Natural killer cell treated with Interleukin-12 subunit alpha and Interleukin-12 subunit beta and Interleukin-15 and Interleukin-18, amount 100 ng/mL, for 72 hours (primary cell): Measurements from ENCODE around the gene GMPPB. TPM values are rescaled to one million over a fixed set of nuclear protein-coding genes. Genes with fewer than 3 reads are reported as not detected.
"Not testable (repeated sequence)": the region's sequence is repeated elsewhere in the genome, so short reads cannot be mapped to it uniquely, and the experiment has no call there.

Experiments used
- ATAC-seq, 2 donors: fragments of 150-1000 bp; cut with Tn5 transposase in 1 of 2; sonication (Bioruptor Pico), chemical (Tn5 transposase) in 1 of 2; 2 replicates each; pipeline ENCODE4 v1.10.0; 2021
- DNase-seq: peaks from one replicate; pipeline ENCODE4 v3.0.0; 2022; ENCODE audit warnings: low spot score
- H3K27ac Mint-ChIP-seq, 2 donors: 1 replicate in 1 of 2; 2 replicates in 1 of 2; pipeline ENCODE4 v1.8.0; 2022; ENCODE audit warnings: mixed read lengths in 2 of 2, mild to moderate bottlenecking in 1 of 2, moderate library complexity in 1 of 2
- H3K27me3 Mint-ChIP-seq, 2 donors: 1 replicate in 1 of 2; 2 replicates in 1 of 2; pipeline ENCODE4 v1.8.0; 2022; ENCODE audit warnings: mixed read lengths in 2 of 2
- H3K36me3 Mint-ChIP-seq: one replicate; pipeline ENCODE4 v1.8.0; 2022; ENCODE audit warnings: mixed read lengths
- H3K4me1 Mint-ChIP-seq, 2 donors: 1 replicate in 1 of 2; 2 replicates in 1 of 2; pipeline ENCODE4 v1.8.0; 2022; ENCODE audit warnings: low read depth in 2 of 2, mixed read lengths in 2 of 2, mild to moderate bottlenecking in 1 of 2
- H3K4me3 Mint-ChIP-seq: one replicate; pipeline ENCODE4 v1.8.0; 2022; ENCODE audit warnings: mixed read lengths
- H3K9me3 Mint-ChIP-seq: 2 replicates; pipeline ENCODE4 v1.8.0; 2022; ENCODE audit warnings: mixed read lengths
- total RNA-seq, 2 donors: library from RNA; stranded (reverse); gene quantifications; one replicate each; pipeline ENCODE4 v1.2.3, GENCODE V29; 2022

GMPPB gene
- total RNA-seq, 2 donors from 2014 or later, result 83.5 to 110 TPM

GRCh38 chr3:49701388-49702077, 22.2 kb downstream of the GMPPB start:
- ATAC-seq (no peak), DNase-seq (no peak)
- no peaks in the 10 kb centered on the region for H3K27me3 Mint-ChIP-seq
- H3K9me3 Mint-ChIP-seq, result no peaks in the 10 kb centered on the region
- peaks cover 0 to 7% of the 10 kb centered on the region in 2 donors for H3K4me1 Mint-ChIP-seq
- no peaks in the 10 kb centered on the region for H3K36me3 Mint-ChIP-seq
- no peak overlapping the region for H3K4me3 Mint-ChIP-seq
- H3K27ac Mint-ChIP-seq, result no peak overlapping the region

GRCh38 chr3:49700453-49701128, 23.2 kb downstream of the GMPPB start:
- Mint-ChIP-seq H3K27me3 (no peaks in the 10 kb centered on the region), H3K4me3 (no peak overlapping the region), H3K9me3 (no peaks in the 10 kb centered on the region), H3K4me1 (peaks cover 0 to 7% of the 10 kb centered on the region in 2 donors), H3K27ac (no peak overlapping the region), H3K36me3 (no peaks in the 10 kb centered on the region)
- no peak for ATAC-seq
- DNase-seq, result no peak

GRCh38 chr3:49700014-49700413, 23.7 kb downstream of the GMPPB start:
- Mint-ChIP-seq H3K36me3 (no peaks in the 10 kb centered on the region), H3K9me3 (no peaks in the 10 kb centered on the region), H3K27ac (no peak overlapping the region), H3K27me3 (no peaks in the 10 kb centered on the region), H3K4me3 (no peak overlapping the region), H3K4me1 (peaks cover 0 to 7% of the 10 kb centered on the region in 2 donors)
- ATAC-seq, result no peak
- no peak for DNase-seq

GRCh38 chr3:49699281-49699979, 24.3 kb downstream of the GMPPB start:
- Mint-ChIP-seq H3K4me3 (no peak overlapping the region), H3K4me1 (peaks cover 0 to 7% of the 10 kb centered on the region in 2 donors), H3K27ac (no peak overlapping the region)

GRCh38 chr3:49695350-49696015, 28.3 kb downstream of the GMPPB start:
- DNase-seq, H3K4me3 Mint-ChIP-seq, H3K27ac Mint-ChIP-seq, H3K9me3 Mint-ChIP-seq, H3K27me3 Mint-ChIP-seq, ATAC-seq, H3K36me3 Mint-ChIP-seq: not testable (repeated sequence)
- peaks cover 6 to 13% of the 10 kb centered on the region in 2 donors for H3K4me1 Mint-ChIP-seq

More at GRCh38 chr3:49699281-49699979, 24.3 kb downstream of the GMPPB start:
- H3K36me3 Mint-ChIP-seq, result no peaks in the 10 kb centered on the region
- no peaks in the 10 kb centered on the region for H3K9me3 Mint-ChIP-seq
- ATAC-seq (no peak), DNase-seq (no peak)
- H3K27me3 Mint-ChIP-seq, result no peaks in the 10 kb centered on the region

DNA sequence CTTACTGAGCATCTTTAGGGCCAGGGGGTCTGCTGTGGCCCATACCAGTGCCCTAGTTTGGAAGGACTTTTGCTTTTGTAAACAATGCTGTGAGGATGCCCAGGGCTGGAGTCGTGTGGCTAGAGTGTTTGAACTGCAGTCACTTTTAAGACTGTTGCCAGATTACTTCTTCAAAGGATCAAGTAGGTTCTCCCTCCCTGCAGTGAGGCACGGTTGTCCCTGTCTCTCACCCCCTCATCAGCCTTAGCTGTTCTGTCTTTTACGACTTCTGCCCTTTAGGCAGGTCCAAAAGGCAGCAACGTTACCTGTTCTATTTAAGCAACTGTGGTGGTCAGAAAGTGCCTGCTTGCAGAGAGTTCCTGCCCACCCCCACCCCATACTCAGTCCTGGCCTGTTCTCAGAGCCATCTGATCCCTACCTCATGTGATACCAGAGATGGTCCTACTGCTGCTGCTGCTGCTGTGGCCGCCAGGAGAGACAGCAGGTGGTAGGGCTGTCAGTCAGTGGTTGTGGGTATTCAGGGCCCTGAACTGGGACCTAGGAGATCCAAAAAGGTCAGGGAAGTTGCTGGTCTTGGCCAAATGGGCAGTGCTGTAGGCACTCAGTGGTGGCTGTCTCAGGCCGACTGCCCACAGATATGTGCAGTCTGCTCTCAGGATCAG, 29.2 kb downstream of the GMPPB start:
- H3K9me3 Mint-ChIP-seq, H3K27ac Mint-ChIP-seq: not testable (repeated sequence)

DNA sequence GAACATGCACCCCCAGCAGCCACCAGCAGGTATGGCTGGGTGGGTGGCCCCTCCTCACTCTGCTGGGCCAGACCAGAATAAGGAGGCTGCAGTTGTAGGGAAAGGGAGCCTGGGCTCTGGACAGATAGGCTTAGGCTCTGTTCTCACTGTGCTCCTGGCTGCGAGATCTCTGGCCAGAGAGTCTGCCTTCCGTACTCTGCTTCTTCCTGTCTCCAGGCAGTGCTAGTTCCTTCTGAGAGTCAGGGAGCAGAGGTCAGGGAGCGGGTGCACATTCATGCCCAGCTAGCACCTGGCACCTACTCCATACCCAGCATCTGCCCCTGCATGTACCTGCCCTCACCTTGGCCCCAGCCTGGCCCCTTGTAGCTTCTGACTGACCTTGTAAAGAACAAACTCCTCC, 32.3 kb downstream of the GMPPB start:
- H3K9me3 Mint-ChIP-seq, H3K27me3 Mint-ChIP-seq, H3K27ac Mint-ChIP-seq, ATAC-seq, H3K4me3 Mint-ChIP-seq, DNase-seq, H3K36me3 Mint-ChIP-seq: not testable (repeated sequence)
- peaks cover 24 to 32% of the 10 kb centered on the region in 2 donors for H3K4me1 Mint-ChIP-seq

More for the DNA sequence above, 29.2 kb downstream of the GMPPB start:
- not testable (repeated sequence) for DNase-seq, H3K36me3 Mint-ChIP-seq, H3K27me3 Mint-ChIP-seq, ATAC-seq, H3K4me3 Mint-ChIP-seq
- H3K4me1 Mint-ChIP-seq, result peaks cover 15 to 21% of the 10 kb centered on the region in 2 donors

- Mint-ChIP-seq H3K27ac (peak overlapping the region in 1 of 2 donors; percentile 98), H3K4me1 (peaks cover 24 to 32% of the 10 kb centered on the region in 2 donors), H3K4me3 (peak overlapping the region; percentile 96)
- ATAC-seq, H3K27me3 Mint-ChIP-seq, DNase-seq, H3K36me3 Mint-ChIP-seq, H3K9me3 Mint-ChIP-seq: not testable (repeated sequence)
Observed at GRCh38 chr3:49690856-49691255, 32.9 kb downstream of the GMPPB start.

GRCh38 chr3:49689908-49690624, 33.7 kb downstream of the GMPPB start:
- Mint-ChIP-seq H3K27ac (peak overlapping the region; percentile 92 to 98), H3K4me3 (peak overlapping the region; percentile 96), H3K4me1 (peaks cover 24 to 32% of the 10 kb centered on the region in 2 donors)
- H3K27me3 Mint-ChIP-seq, ATAC-seq, H3K9me3 Mint-ChIP-seq, H3K36me3 Mint-ChIP-seq, DNase-seq: not testable (repeated sequence)

DNA sequence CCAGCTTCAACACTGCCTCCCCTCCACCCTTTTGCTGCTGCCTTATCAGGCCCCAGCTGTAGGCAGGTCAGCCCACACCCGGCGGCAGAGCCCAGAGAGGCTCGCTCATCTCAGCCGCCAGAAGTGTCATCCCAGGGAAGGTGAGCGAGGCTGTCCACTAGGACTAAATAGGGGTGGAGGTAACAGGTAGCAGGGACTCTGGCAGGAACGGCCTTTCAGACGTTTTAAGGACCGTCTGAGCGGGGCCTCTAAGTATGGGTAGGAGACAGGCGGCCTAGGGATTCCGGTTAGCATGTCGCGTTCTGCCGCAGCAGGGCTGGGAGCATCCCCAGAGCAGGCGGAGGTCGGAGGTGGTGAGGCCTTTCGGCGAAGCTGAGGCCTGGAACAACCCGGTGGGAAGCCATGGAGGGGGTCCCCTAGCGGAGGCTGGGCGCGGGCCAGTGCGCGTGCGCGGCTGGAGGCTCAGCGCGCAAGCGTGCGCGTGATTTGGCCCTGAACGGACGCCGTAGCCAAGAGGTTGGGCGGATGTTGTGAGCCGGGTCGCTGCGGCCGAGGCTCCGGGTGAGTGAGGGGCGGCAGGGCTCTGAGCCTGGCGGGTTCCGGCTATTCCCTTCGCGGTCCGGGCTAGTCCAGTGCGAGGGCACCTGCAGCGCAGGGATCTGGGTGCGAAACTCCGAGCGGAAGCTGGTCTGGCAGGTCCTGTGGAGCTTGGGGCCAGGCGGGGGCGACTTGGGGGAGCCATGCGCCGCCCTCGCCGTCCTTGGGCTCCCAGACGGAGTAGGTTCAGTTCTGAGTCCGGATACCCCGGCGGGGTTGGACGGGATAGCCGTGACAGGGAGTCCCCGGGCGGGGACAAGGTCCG, 34.5 kb downstream of the GMPPB start, which contains the start of the genes MST1 and RNF123:
MST1 (minus strand) TSS at position 429 of the 862 bp plus-strand sequence. CDS start 783 bp downstream, outside the sequence.
RNF123 (plus strand) TSS at position 512 of the 862 bp plus-strand sequence. CDS start 1,609 bp downstream, outside the sequence.
- Mint-ChIP-seq H3K4me3 (peak within 1 kb of the TSS; percentile 96), H3K27ac (peak within 1 kb of the TSS; percentile 92 to 98), H3K36me3 (no peaks in the 10 kb centered on the region), H3K9me3 (no peaks in the 10 kb centered on the region), H3K4me1 (peaks cover 24 to 32% of the 10 kb centered on the region in 2 donors), H3K27me3 (no peaks in the 10 kb centered on the region)
- ATAC-seq (peak; percentile 86 to 90), DNase-seq (peak; percentile 93)

- peak in 1 of 2 donors; percentile 1 for ATAC-seq
- not testable (repeated sequence) for H3K9me3 Mint-ChIP-seq, H3K36me3 Mint-ChIP-seq, H3K27me3 Mint-ChIP-seq, DNase-seq
- H3K4me1 Mint-ChIP-seq, result peaks cover 24 to 32% of the 10 kb centered on the region in 2 donors
- H3K4me3 Mint-ChIP-seq, result peak overlapping the region; percentile 96
- H3K27ac Mint-ChIP-seq, result peak overlapping the region; percentile 92 to 98
Observed at GRCh38 chr3:49688338-49689045, 35.3 kb downstream of the GMPPB start.
